ENCODE data around the gene RNF126.
"Not testable (repeated sequence)": the region's sequence is repeated elsewhere in the genome, so short reads cannot be mapped to it uniquely, and the experiment has no call there.

RNF126 gene

GRCh38 chr19:624433-625109, 38.4 kb downstream of the RNF126 start:
- DNase-seq, result no peak

GRCh38 chr19:623974-624373, 39.0 kb downstream of the RNF126 start:
- no peak for DNase-seq

- no peak for DNase-seq
Observed at GRCh38 chr19:623175-623916, 39.7 kb downstream of the RNF126 start.

- DNase-seq, result no peak
Observed at GRCh38 chr19:622666-623065, 40.3 kb downstream of the RNF126 start.

- no peak for DNase-seq
Observed at GRCh38 chr19:621819-622218, 41.2 kb downstream of the RNF126 start.

GRCh38 chr19:621191-621590, 41.8 kb downstream of the RNF126 start:
- not testable (repeated sequence) for DNase-seq

- no peak for DNase-seq
Observed at GRCh38 chr19:620166-620862, 42.7 kb downstream of the RNF126 start.

GRCh38 chr19:619286-620002, 43.6 kb downstream of the RNF126 start:
- no peak for DNase-seq

- DNase-seq, result no peak
Observed at GRCh38 chr19:618674-619285, 44.2 kb downstream of the RNF126 start.

- no peak for DNase-seq
Observed at GRCh38 chr19:618247-618619, 44.8 kb downstream of the RNF126 start.

GRCh38 chr19:617551-618246, 45.3 kb downstream of the RNF126 start:
- DNase-seq, result no peak

- DNase-seq, result no peak
Observed at GRCh38 chr19:616747-617526, 46.1 kb downstream of the RNF126 start.

GRCh38 chr19:616062-616700, 46.8 kb downstream of the RNF126 start:
- DNase-seq, result no peak

- no peak for DNase-seq
Observed at GRCh38 chr19:615619-616018, 47.4 kb downstream of the RNF126 start.

- no peak for DNase-seq
Observed at GRCh38 chr19:613732-614567, 49.1 kb downstream of the RNF126 start.

GRCh38 chr19:612941-613340, 50.1 kb downstream of the RNF126 start:
- DNase-seq, result no peak

- no peak for DNase-seq
Observed at GRCh38 chr19:611481-611868, 51.5 kb downstream of the RNF126 start.

- DNase-seq, result no peak
Observed at GRCh38 chr19:610801-611480, 52.1 kb downstream of the RNF126 start.

- DNase-seq, result no peak
Observed at GRCh38 chr19:610071-610800, 52.8 kb downstream of the RNF126 start.
